Adipose tissue (tissue), 3 donors: ENCODE results near the gene MOB3B. TPM values are rescaled to one million over a fixed set of nuclear protein-coding genes. Genes with fewer than 3 reads are reported as not detected.

Experiments used
- H3K27ac ChIP-seq: one replicate; pipeline ENCODE4 v1.5.1; 2013; ENCODE audit warnings: low read depth, low read length
- WGBS, 3 donors: extraction: QIAGEN DNeasy Blood & Tissue Kit; methylation state at CpG; one replicate each; pipeline ENCODE4 v1.1.7; 2013; 5-methylcytosine and 5-hydroxymethylcytosine counted together
- polyA plus RNA-seq, 3 donors: library from polyadenylated mRNA; stranded (reverse); fragments of 200-250 nt; gene quantifications; one replicate each; pipeline ENCODE4 v1.2.3, GENCODE V29; 2013
- donor health status: healthy with polysubstance abuse.
- donor health status: Bipolar disorder and iron deficiency.
- donor health status: healthy.

MOB3B gene
- polyA plus RNA-seq, 3 donors = 1.7 to 3.5 (median 3.3) TPM

- H3K27ac ChIP-seq = no peak overlapping the region
- WGBS, 3 donors = 80 to 94% (median 91%) methylated on average over 4 of the region's 4 CpGs
Observed at GRCh38 chr9:27308691-27309390, 220.8 kb downstream of the MOB3B start.

DNA sequence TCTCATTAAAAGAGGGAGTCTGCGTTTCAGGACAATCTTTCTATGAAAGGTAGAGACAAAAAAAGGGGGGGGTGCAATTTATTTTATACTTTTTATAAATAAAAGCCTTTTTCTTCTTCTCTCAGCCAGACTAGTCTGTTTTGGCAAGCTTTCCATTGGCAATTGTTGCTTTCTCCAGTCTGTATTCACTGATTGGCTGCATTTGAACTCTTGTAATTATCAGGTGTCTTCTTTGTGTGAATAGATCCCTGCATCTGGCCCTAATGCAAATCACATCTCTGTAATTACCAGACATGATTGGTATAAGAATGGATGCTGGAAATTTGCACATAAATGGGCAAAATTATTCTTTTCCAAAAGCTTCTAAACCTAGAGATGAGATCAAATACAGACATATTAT is 225.1 kb downstream of the MOB3B start:
- H3K27ac ChIP-seq = no peak overlapping the region
- WGBS, 3 donors = 48 to 71% (median 71%) methylated on average over 1 of the region's 1 CpG

DNA sequence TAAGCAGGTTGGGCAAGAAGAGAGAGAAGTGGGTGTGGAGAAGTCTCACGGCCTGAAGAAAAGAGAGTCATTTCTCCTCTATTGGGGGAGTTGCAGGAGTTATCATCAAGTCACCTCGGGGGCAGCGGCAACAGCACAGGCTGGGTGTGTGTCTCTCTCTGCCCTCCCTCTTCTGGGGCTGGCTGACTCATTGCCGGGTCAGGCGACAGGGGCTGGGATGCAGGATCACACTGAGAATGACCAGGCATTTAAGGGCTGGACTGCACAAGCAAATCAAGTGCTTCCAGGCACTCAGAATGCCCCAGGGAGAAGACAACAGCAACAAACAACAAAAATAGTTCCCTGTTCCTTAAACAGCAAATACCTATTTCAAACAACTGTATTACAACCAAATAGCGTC is 226.4 kb downstream of the MOB3B start:
- no peak overlapping the region for H3K27ac ChIP-seq
- 40 to 74% (median 43%) methylated on average over 5 to 6 of the region's 6 CpGs for WGBS, 3 donors

DNA sequence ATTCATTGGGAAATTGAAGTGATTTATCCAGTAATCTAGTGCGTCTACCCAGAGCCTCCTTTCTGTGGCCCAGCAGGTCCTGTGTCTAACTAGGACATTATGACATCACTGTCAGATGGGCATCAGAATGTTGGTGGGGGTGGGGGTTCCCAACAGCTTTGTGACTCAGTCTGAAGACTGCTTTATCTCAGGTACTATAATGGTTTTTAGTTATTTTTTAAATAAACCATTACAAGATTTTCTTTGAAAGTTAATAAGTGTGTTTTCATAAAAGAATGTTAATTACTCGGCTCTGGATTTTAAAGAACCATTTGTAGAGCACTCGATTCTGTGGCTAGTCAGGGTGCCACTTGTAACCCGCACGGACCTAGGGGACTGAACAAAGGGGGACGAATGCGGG is 232.6 kb downstream of the MOB3B start, which contains the start of gene EQTN:
EQTN (minus strand) TSS at position 101 of the 400 bp plus-strand sequence; CDS start at position 6, 95 bp downstream.
- 72 to 83% (median 81%) methylated on average over 7 of the region's 7 CpGs for WGBS, 3 donors

GRCh38 chr9:27293996-27294395 is 235.6 kb downstream of the MOB3B start:
- 37 to 64% (median 55%) methylated on average over 2 of the region's 2 CpGs for WGBS, 3 donors
- H3K27ac ChIP-seq = no peak overlapping the region

More for the DNA sequence above, 232.6 kb downstream of the MOB3B start, which contains the start of gene EQTN:
- H3K27ac ChIP-seq = no peak within 1 kb of the TSS

DNA sequence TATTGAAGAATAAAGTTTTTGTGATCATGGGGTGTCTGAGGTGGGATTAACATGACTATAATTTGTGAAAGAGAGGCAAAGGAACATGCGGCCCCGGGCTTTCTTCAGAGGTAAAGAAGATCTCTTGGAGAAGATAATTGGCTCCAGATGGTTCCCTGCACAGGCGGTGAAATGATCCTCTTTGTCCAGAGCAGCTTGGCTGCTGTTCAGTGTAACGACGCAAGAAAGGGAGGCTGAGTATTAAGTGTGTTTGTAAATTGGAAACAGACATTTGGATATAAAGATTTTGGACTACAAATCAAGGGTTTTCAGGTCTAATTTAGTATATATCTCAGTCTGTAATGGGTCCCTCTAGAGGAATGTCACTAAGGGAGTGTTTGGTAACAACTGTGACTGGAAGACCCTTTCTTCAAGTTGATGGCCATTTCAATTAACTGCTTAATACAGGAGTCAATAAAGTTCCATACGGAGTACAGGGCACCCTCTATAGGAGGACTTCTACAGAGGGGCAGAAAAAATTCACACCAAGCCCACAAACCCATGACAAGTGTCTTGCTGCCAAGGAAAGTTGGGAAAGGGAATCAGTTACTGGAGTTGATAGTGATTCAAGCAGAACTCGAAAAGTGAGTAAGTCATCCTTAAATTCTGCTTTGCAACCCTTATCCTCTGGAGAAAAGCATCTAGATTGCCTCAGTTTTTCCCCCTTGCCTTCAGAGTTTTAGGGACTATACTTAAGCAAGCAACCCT is 236.8 kb downstream of the MOB3B start:
- WGBS, 3 donors = 60 to 79% (median 70%) methylated on average over 7 of the region's 7 CpGs

GRCh38 chr9:27291292-27291691 is 238.3 kb downstream of the MOB3B start:
- H3K27ac ChIP-seq = no peak overlapping the region
- WGBS, 3 donors = 77 to 90% (median 88%) methylated on average over 8 of the region's 8 CpGs

More for the DNA sequence above, 236.8 kb downstream of the MOB3B start:
- H3K27ac ChIP-seq = no peak overlapping the region

DNA sequence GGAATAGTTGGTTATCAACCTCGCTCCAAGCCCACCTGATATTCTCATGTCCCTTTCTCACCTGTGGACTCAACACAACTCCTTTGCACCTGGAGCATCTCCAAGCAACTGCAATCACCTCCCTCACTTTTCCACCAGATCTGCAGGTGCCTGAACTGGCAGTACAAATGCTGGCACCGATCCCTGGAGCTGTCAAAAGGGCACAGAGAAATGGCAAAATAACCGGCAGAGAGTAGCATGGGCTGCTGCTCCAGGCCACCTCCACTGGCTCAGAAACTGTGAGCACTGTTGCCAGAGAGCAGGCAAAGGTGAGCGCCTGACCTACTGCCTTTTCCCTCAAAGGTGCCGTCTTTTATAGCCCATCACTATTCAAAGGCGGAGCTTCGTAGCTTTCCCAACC is 247.3 kb downstream of the MOB3B start:
- H3K27ac ChIP-seq = no peak overlapping the region
- WGBS, 3 donors = 61 to 95% (median 89%) methylated on average over 7 of the region's 7 CpGs

DNA sequence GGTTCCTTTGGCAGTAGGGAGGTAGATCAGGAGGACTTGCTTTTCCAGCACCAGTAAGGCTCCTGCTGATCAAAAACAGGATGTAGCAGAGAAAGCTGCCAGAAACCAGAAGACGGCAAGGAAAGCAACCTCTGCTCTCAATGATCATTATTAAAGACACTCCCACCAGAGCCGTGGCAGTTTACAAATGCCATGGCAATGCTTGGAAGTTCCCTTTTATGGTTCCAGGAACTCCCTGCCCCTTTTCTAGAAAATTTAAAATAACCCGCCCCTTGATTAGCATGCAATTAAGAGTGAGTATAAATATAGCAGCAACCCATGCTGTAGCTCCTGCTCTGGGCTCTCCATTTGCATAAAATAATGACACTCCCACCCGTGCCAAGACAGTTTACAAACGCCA is 248.8 kb downstream of the MOB3B start:
- WGBS, 3 donors = 12 to 38% (median 13%) methylated on average over 5 of the region's 5 CpGs

GRCh38 chr9:27280249-27280648 is 249.4 kb downstream of the MOB3B start:
- no peak overlapping the region for H3K27ac ChIP-seq
- 87 to 94% (median 92%) methylated on average over 16 of the region's 16 CpGs for WGBS, 3 donors

More for the DNA sequence above, 248.8 kb downstream of the MOB3B start:
- H3K27ac ChIP-seq = no peak overlapping the region

GRCh38 chr9:27279611-27280010 is 250.0 kb downstream of the MOB3B start:
- WGBS, 3 donors = 77 to 81% (median 77%) methylated on average over 3 of the region's 3 CpGs
- H3K27ac ChIP-seq = no peak overlapping the region

- H3K27ac ChIP-seq = no peak overlapping the region
- 68 to 83% (median 82%) methylated on average over 1 of the region's 1 CpG for WGBS, 3 donors
Observed at GRCh38 chr9:27278374-27278773, 251.2 kb downstream of the MOB3B start.

- 41 to 43% (median 42%) methylated on average over 12 of the region's 12 CpGs for WGBS, 3 donors
Observed at GRCh38 chr9:27276193-27277030, 253.2 kb downstream of the MOB3B start.

More at GRCh38 chr9:27276193-27277030, 253.2 kb downstream of the MOB3B start:
- H3K27ac ChIP-seq = no peak overlapping the region

Other genes starting within 250 kb of the MOB3B start
- gene EQTN, start 232.7 kb downstream of the MOB3B start, polyA plus RNA-seq = not detected
- not detected for gene IFNK, start 5.5 kb downstream of the MOB3B start, polyA plus RNA-seq
- gene C9orf72, start 43.7 kb upstream of the MOB3B start, polyA plus RNA-seq = 10 to 100 TPM in 2 of 3 donors, 1 to 10 TPM in 1; 4.3 to 11.7 (median 10.3) TPM